Cortex of kidney (tissue), 1 donor: ENCODE results near the gene S100A3.
"Not testable (repeated sequence)": the region's sequence is repeated elsewhere in the genome, so short reads cannot be mapped to it uniquely, and the experiment has no call there.

Experiments
- DNase-seq: peaks from one replicate; lab custom pipeline; 2025; lab: John Stamatoyannopoulos, UW

Gene S100A3, protein sequence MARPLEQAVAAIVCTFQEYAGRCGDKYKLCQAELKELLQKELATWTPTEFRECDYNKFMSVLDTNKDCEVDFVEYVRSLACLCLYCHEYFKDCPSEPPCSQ

DNA sequence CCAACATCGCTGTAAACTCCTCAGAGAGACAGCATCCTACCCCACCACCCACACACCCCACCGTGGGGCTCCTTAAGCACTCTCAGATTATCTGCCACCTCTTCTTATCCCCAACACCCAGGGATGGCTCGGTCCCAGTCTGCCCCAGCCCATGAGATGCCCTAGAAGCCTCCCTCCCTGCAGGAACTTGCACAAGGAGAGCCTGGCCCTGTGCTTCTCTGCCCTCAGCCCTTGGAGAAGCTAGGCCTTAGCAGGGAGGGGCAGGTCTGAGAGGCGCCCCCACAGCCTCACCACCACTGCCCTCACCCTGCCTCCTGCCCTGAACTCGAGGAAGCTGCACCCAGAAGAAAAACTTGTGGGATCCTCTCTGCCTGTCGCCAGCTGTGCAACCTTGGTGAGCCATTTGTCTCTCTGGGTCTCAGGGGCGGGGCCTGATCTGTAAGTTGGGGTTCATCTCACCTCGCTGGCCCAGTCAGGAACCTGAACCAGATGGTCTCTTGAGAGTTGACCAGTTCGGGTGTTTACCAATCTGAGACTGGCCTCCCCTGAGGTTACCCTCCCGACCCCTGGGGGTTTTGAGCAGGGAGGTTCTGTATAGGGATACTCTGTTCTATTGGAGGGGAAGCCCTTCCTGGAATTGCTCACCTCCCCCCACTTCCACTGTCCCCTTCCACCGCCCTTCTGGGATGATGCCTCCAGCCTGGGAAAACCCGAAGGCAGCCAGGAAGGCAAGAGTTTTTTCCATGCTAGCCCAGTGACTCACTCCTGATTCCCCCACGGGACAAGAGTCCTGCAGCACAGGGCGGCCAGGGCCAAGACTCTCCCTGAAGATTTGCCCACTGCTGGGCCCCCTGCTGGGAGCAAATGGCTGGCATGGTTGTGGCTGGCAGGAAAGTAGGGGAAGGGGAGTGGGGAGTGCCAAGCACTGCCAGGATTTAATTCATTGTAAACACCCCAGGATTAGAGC, at the start of gene S100A3:
TSS of gene S100A3 (minus strand) at position 537 of the 967 bp plus-strand sequence. CDS start 773 bp downstream, outside the sequence.
- DNase-seq = no peak

DNA sequence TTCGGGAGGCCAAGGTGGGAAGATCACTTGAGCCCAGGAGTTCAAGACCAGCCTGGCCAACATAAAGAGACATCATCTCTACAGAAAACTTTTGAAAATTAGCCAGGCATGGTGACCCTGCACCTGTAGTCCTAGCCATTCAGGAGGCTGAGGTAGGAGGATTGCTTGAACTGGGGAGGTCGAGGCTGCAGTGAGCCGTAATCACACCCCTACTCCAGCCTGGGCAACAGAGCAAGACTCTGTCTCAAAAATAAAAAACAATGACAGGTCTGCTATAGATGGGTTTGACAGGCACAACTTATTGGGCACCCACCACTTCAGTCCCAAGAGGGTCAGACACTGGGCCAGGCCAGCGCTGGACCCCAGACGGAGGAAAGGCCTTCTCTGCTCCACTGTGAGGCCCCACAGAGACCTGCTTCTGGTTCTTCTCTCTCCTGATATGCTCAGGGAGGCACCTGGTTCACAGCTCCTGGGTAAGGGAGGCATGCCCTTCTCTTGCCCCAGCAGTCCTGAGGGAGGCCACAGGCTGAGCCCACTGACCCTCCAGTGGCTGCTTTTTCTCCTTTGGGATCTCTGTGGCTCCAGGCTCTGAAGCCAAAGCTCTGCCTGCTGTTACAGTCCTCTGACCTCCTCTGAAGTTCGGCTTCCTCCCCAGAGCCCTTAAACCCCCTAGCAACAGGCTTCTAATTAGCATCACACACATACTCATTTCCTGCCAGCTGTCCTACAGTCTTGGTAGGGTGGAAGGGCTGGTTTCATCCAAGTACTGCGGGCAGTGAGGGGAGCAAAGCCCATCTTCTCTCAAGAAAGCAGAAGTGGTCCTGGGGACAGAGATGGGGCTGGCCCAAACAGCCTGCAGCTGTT, 49.5 kb upstream of the S100A3 start:
- no peak for DNase-seq

DNA sequence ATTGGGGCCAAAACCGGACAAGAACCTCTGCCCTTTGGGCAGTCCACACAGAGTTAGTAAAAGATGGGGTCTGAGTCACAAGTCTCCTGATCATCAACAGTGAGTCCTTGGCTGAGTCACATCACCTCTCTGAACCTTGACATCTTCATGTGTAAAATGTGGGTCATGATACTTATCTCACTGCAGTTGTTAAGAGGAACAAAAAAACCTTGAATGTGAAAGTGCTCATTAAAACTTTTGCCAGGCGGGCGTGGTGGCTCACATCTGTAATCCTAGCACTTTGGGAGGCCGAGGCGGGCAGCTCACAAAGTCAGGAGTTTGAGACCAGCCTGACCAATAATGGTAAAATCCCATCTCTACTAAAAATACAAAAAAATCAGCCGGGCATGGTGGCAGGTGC, 48.1 kb upstream of the S100A3 start:
- no peak for DNase-seq

DNA sequence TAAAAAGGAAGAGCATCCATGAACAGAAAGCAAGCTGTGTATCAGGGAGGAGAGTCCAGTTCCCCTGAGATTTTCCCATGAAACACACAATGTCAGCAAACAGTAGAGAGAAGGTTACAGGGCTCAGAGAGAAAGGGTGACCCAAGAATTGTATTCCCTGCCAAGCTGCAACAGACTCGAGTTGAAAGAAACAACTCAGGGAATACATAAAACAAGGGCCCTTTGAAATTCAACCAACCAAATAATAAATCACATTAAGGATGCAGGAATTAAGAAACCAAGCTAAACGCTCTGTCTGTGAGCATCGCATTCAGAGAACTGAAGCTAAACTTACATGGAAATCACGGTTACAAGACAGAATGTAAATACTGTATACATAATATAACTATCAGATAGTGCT, 43.7 kb upstream of the S100A3 start:
- no peak for DNase-seq

DNA sequence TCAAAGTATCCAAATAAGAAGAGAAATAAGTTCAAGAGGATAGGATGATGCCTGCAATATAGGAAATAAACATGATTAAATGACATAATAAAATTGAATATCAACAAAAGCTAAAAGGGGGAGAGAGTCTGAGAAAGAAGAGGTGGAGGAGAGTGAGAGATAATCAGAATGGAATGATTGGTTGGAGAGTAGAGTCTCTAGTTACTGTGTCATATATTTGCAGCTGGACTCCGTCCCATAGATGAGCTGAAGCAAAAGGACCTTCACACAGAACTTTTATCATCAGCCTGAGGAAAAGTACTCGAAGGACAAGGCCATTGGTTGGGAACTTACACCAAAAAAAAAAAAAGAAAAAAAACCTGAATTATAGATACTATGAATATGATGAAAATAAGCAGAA, 39.4 kb upstream of the S100A3 start:
- DNase-seq = no peak

DNA sequence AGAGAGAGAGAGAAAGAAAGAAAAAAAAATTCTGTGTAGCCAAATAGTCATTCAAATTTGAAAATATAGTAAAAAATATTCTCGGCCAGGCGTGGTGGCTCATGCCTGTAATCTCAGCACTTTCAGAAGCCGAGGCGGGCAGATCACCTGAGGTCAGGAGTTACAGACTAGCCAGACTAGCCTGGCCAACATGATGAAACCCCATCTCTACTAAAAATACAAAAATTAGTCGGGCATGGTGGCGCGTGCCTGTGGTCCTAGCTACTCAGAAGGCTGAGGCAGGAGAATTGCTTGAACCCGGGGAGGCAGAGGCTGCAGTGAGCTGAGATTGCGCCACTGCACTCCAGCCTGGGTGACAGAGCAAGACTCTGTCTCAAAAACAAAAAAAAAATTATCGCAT, 39.0 kb upstream of the S100A3 start:
- DNase-seq = not testable (repeated sequence)

DNA sequence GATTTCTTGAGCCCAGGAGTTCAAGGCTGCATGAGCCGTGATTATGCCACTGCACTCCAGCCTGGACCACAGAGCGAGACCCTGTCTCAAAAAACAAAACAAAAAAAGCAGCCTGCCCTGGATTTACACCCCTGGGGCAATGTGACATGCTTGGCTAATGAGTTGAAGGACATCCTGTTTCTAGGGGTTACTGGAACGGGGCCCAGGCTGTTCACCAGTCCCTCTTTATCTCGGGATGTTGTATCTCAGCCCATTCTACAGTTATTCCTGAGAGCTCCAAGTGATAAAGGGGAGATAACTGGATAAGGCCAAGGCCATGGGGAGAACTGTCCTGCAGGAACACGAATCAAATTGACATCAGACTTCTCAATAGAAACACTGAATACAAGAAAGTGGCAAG, 38.3 kb upstream of the S100A3 start:
- DNase-seq = no peak

DNA sequence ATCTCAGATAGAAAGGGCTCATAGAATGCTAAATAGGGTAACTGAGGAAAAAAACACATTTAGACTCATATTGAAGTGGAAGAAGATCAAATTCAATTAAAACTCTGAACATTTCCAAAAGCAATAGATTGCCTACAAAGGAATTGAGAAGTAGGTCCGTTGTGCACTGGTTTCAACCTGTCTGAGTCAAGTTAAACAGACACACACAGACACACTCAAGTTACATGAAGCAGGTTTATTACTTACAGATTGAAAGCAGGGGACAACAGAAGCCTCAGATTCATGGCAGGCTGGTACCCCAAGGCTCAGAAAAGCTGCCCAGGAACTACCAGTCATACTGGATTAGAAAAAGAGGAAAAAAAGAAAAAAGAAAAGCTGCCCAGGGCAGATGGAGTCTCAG, 37.3 kb upstream of the S100A3 start:
- DNase-seq = no peak

DNA sequence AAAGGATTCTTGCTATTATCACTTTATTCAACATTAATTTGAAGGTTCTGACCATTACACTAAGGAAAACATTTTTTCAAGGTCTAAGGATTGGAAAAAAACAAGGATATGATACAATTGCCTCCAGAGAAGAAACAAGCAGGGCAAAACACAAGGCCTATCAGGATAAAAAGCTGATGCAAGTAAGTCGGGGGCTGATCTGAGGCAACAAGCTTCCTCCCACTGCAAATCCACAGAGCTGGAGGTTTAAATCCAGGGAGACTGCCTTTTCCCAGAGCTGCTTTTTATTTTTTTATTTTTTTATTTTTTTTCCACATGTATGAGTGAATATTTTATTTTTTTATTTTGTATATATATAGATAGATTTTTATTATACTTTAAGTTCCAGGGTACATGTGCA, 35.9 kb upstream of the S100A3 start:
- no peak for DNase-seq

DNA sequence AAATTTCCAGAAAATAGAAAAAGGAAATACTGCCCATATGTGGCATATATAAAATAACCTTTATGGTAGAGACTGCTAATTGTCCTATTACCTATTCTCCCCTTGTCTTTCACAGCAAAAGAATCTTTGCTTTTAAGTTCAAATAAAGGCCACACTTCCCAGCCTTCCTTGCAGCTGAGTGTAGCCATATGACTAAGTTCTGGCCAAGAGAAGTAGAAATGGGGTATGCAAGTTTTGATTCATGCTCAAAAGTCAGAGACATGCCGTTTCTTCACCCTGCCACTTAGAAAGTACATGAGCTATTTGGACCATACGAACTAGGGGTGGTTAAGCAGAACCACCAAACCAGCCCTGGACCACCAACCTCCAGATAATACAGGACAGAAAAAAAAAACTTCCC, 34.9 kb upstream of the S100A3 start:
- no peak for DNase-seq

DNA sequence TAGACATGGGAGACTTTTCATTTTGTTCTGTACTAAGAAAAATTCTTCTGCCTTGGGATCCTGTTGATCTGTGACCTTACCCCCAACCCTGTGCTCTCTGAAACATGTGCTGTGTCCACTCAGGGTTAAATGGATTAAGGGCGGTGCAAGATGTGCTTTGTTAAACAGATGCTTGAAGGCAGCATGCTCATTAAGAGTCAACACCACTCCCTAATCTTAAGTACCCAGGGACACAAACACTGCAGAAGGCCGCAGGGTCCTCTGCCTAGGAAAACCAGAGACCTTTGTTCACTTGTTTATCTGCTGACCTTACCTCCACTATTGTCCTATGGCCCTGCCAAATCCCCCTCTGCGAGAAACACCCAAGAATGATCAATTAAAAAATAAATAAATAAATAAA, 34.5 kb upstream of the S100A3 start:
- DNase-seq = not testable (repeated sequence)

DNA sequence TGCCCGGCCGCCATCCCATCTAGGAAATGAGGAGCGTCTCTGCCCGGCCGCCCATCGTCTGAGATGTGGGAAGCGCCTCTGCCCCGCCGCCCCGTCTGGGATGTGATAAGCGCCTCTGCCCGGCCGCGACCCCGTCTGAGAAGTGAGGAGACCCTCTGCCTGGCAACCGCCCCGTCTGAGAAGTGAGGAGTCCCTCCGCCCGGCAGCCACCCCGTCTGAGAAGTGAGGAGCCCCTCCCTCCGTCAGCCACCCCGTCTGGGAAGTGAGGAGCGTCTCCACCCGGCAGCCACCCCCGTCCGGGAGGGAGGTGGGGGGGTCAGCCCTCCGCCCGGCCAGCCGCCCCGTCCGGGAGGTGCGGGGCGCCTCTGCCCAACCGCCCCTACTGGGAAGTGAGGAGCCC, 33.8 kb upstream of the S100A3 start:
- DNase-seq = not testable (repeated sequence)

DNA sequence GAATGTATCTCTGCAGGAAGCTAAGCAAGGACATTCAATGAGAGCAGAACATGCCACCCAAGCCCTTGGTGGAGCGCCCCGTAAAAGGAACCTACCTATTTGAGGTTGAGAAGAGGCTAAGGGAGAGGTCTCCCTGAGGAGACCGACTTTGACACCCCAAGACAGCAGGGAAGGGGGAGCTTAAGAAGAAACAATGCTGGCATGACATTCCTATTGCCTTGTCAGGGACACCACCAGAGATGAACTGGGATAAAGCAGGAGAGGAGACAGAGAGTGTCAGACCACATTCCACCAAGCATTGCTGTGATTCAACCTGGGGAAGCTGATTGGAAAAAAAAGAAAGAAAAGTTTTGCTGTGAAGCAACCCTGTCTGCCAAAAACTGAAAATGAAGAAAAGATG, 29.9 kb upstream of the S100A3 start:
- DNase-seq = no peak

DNA sequence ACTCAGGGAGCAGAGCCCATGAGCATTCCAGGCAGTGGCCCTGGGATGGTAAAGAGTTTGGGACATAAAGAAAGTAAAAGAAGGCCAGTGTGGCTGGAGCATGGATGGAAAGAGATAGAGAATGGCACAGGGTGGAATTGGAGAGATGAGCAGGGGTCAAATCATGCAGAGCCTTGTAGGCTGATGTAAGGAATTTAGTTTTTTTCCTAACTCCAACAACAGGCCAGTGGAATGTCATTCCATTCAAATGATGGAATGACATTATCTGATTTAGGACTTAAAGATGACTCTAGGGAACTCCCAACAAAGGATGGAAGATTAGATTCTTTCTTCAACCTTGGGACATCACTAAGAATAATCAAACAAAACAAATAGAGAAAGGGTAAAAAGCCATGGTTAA, 29.4 kb upstream of the S100A3 start:
- no peak for DNase-seq

DNA sequence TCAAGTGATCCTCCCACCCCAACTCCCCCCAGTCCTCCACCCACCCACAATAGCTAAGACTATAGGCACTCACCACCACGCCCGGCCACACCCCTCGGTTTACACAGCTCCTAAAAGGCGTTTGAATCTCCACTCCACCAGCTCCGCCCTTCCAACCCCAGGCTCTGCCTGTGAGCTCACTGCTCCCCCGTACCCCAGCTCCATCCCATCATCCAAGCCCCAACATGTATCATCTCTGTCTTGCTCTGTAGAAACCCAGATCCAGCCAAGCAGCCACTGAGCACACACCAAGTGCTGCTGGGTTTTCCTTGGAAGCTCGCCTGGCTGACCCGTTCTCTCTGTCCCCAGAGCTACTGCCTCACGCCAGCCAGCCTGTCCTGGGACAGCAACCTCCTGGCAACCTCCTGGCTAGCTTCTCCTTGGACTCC, 28.6 kb upstream of the S100A3 start:
- DNase-seq = no peak

DNA sequence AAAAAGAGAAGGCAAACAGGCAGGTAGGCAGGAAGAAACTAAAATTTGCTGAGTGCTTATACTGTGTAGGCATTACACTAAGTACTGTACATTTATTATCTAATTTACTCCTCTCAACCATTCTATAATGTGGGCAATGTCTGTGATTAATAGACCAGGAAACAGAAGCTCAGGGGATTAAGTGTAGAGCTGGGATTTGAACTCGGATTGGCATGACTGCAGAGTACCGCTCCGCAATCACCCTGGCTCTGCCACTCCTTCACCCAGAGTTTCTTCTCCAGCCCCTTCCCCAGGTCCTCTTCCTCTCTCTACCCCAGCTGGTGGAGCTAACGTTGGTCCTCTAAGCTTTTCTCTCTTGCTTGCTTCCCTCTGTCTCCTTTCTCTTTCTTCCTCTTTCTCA, 28.1 kb upstream of the S100A3 start:
- no peak for DNase-seq

DNA sequence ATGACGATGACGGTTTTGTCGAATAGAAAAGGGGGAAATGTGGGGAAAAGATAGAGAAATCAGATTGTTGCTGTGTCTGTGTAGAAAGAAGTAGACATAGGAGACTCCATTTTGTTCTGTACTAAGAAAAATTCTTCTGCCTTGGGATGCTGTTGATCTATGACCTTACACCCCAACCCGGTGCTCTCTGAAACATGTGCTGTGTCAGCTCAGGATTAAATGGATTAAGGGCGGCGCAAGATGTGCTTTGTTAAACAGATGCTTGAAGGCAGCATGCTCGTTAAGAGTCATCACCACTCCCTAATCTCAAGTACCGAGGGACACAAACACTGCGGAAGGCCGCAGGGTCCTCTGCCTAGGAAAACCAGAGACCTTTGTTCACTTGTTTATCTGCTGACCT, 26.4 kb upstream of the S100A3 start:
- not testable (repeated sequence) for DNase-seq

DNA sequence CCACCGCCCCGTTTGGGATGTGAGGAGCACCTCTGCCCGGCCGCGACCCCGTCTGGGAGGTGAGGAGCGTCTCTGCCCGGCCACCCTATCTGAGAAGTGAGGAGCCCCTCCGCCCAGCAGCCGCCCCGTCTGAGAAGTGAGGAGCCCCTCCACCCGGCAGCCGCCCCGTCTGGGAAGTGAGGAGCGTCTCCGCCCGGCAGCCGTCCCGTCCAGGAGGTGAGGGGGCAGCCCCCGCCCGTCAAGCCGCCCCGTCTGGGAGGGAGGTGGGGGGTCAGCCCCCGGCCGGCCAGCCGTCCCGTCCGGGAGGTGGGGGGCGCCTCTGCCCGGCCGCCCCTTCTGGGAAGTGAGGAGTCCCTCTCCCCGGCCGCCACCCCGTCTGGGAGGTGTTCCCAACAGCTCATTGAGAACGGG, 26.0 kb upstream of the S100A3 start:
- not testable (repeated sequence) for DNase-seq

DNA sequence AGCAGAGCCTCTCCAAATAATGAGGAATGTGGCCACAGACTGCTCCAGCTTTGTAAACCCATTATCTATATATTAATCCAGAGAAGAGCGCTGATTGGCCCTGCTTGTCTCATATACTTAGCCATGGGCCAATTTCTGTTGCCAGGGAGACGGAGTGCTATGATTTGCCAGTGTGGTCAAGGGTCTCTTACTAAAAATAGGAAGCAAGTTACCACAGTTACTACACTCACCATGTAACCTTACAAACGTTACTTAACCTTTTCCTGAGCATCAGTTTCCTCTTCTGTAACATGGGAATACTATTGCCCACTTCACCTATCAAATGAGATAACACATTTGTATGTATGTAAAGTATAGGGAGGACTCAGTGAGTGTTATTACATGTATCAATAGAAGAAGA, 24.3 kb upstream of the S100A3 start:
- no peak for DNase-seq

DNA sequence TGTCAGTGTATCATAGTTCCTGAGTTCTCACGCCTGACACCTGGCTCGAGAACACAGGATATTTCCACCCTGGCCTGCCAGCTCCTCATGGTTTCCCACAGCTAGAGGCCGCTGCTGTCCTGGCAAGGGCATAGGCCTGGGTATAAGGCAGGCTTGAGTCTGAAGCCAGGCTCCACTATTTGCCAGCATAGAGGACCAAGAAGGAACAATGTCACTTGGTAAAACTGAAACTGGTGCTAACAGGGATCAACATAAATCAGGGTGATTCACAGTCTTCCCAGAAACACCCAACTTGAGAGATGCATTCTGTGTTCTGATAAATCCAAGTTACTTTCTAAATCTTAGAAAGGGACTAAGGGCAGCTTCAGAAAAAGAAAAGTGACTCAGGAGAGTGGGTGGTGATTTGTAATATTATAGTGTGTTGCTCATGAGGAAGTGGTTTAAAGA, 23.5 kb upstream of the S100A3 start:
- no peak for DNase-seq

DNA sequence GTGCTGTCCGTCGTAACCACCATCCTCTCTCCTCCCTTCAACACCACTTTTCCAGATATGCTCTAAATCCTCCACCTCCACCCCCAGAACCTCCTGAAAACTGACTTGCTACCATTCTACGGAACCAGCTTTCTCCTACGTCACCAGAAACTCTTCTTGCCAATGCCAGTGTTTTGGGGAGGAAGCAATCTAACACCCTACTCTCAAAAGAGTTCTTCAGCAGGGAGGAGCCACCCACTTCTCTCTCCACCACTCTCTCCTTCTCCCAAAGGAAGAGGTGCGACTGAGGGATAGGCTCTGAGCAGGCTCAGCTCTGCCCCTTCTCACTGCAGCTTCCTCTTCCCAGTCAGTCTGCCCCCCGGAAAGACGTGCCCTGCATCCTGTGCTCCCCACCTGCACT, 22.6 kb upstream of the S100A3 start:
- no peak for DNase-seq

DNA sequence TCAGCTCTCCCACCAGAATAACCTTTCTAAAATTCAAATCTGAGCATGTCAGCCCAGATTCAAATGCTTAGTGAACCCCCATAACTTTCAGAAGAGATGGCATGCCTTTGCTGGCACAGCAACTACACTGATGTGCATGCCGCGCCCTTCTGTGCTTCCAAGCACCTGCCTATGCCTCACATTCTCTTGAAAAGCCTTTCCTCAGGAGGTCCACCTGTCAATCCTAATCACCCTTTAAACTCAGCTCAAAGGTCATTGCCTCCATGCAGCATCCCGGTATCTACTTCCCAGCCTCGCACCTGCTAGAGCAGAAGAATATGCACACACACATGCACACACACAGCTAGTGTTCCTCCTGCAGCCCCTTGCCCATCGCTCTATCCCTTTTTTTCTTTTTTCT, 21.8 kb upstream of the S100A3 start:
- DNase-seq = no peak

DNA sequence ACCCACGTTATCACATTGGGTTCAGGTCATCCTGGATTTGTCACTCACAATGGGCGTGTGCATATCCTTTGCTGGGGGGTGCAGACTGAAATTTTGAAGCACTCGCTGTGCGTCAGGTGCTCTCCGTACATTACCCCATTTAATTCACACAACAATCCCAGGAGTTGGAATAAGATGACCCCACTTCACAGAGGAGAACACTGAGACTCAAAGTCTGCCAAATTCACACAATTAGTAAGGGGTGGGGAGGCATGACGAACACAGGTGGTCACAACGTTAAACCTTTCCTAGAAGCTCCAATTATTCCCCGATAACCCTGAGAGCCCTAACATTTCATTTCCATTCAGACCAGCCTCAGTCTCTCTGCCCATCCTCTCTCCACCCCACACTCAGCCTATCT, 20.4 kb upstream of the S100A3 start:
- DNase-seq = no peak
